ENCODE results near the gene GIPC2. TPM values are rescaled to one million over a fixed set of nuclear protein-coding genes. Genes with fewer than 3 reads are reported as not detected.

Gene GIPC2
- total RNA-seq, 1 experiment from 2014 or later, result 0.07 TPM

DNA sequence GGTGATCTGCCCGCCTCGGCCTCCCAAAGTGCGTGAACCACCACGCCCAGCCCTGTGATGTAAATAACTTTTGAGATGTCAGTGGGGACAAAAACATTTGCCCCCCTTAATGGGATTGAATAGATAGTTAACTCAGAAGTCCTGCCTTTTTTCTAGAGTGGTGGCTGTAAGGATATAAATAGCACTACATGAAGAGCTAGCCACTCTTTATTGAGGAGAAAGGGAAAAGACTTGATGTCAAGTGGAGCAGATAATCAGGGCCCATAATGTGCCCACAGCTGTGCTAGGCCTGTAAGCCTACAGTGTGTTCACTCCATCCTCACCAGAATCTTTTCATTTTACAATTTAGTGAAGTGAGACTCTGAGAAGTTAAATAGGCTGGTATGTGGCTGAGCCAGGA, 3.6 kb downstream of the GIPC2 start:
- intact Hi-C loops (cut with micrococcal nuclease), result no loop called here
- no peak for ATAC-seq
- CTCF ChIA-PET, result no interaction called here

DNA sequence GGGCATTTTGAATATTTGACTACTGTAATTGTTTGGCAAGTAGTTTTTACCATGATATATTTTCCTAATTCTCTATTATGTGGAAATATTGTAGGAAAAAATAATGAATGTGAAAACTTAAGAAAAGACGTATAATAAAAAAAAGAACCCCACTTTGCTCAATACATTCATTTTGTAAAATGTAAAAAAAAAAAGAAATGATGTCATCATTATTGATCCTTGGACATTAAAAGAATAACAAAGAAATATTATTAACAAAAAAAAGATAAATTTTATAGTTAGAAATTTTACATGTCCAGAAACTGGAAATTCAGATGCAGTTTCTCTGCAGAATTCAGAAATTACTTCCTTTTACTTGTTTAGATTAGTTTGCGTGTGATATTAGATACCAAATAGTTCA, 5.2 kb downstream of the GIPC2 start:
- H3K4me1 ChIP-seq (ENCODE audit: control insufficient read depth in 1 of 2, insufficient read depth in 2 of 2, low read length in 2 of 2), result no peaks in the 10 kb centered on the region
- no peaks in the 10 kb centered on the region for H3K9me3 ChIP-seq (ENCODE audit: control insufficient read depth in 1 of 2, insufficient read depth in 1 of 2, low read depth in 1 of 2, low read length in 2 of 2)
- H3K9me2 ChIP-seq (ENCODE audit: insufficient read depth), result no peaks in the 10 kb centered on the region
- H3K9ac ChIP-seq (ENCODE audit: low read length), result no peak overlapping the region
- no peak for ATAC-seq
- ChIA-PET RAD21 (ENCODE audit: low non-redundant PET in 1 of 2, low total read pairs in 2 of 2, uncharacterized antibody in 2 of 2, unreplicated experiment in 2 of 2) (no interaction called here), POLR2A (no interaction called here), CTCF (no interaction called here)
- BruUV-seq (replicated peaks), result no TSS peak
- no peak overlapping the region for H3K4me2 ChIP-seq (ENCODE audit: low read length)
- no peaks in the 10 kb centered on the region for H3K27me3 ChIP-seq (ENCODE audit: insufficient read depth, low read length)
- H3K4me3 ChIP-seq (replicated peaks in 1 of 2; ENCODE audit: low read depth in 1 of 2, low read length in 2 of 2), result no peak overlapping the region
- H3K27ac ChIP-seq (ENCODE audit: low read depth, low read length), result no peak overlapping the region
- no peaks in the 10 kb centered on the region for H3K79me2 ChIP-seq (ENCODE audit: insufficient read depth, low read length)
- H4K20me1 ChIP-seq (ENCODE audit: insufficient read depth), result no peaks in the 10 kb centered on the region
- H3K36me3 ChIP-seq (ENCODE audit: control insufficient read depth in 1 of 2, insufficient read depth in 2 of 2, low read length in 2 of 2), result no peaks in the 10 kb centered on the region
- intact Hi-C loops (cut with micrococcal nuclease), result no loop called here
- DNase-seq (ENCODE audit: low read depth, low spot score), result no peak
- TF ChIP-seq CEBPB (IDR thresholded peaks at IDR 0.05; ENCODE audit: low read depth) (no peak), ZNF274 (IDR thresholded peaks at IDR 0.05; ENCODE audit: low read depth, low read length) (no peak)
- H2AFZ ChIP-seq (ENCODE audit: low read depth, low read length, poor library complexity, severe bottlenecking), result no peak overlapping the region

More for the DNA sequence above, 3.6 kb downstream of the GIPC2 start:
- Histone ChIP-seq H3K9ac (ENCODE audit: low read length) (no peak overlapping the region), H3K9me3 (ENCODE audit: control insufficient read depth in 1 of 2, insufficient read depth in 1 of 2, low read depth in 1 of 2, low read length in 2 of 2) (no peaks in the 10 kb centered on the region), H3K27me3 (ENCODE audit: insufficient read depth, low read length) (no peaks in the 10 kb centered on the region), H2AFZ (ENCODE audit: low read depth, low read length, poor library complexity, severe bottlenecking) (no peak overlapping the region), H3K4me1 (ENCODE audit: control insufficient read depth in 1 of 2, insufficient read depth in 2 of 2, low read length in 2 of 2) (no peaks in the 10 kb centered on the region), H3K36me3 (ENCODE audit: control insufficient read depth in 1 of 2, insufficient read depth in 2 of 2, low read length in 2 of 2) (no peaks in the 10 kb centered on the region), H3K27ac (ENCODE audit: low read depth, low read length) (no peak overlapping the region), H3K4me3 (replicated peaks in 1 of 2; ENCODE audit: low read depth in 1 of 2, low read length in 2 of 2) (no peak overlapping the region), H3K9me2 (ENCODE audit: insufficient read depth) (no peaks in the 10 kb centered on the region), H3K4me2 (ENCODE audit: low read length) (no peak overlapping the region), H3K79me2 (ENCODE audit: insufficient read depth, low read length) (no peaks in the 10 kb centered on the region), H4K20me1 (ENCODE audit: insufficient read depth) (no peaks in the 10 kb centered on the region)
- no peak for TF ChIP-seq RAD21 (IDR thresholded peaks at IDR 0.05; ENCODE audit: low read depth)
- TF ChIP-seq, protein P1, sequence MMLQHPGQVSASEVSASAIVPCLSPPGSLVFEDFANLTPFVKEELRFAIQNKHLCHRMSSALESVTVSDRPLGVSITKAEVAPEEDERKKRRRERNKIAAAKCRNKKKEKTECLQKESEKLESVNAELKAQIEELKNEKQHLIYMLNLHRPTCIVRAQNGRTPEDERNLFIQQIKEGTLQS (IDR thresholded peaks at IDR 0.05), result no peak
- TF ChIP-seq ELF1 (IDR thresholded peaks at IDR 0.05; ENCODE audit: borderline replicate concordance, low read depth), result no peak
- TF ChIP-seq TCF7L2 (IDR thresholded peaks at IDR 0.05; ENCODE audit: borderline replicate concordance, extremely low read depth, insufficient read depth, insufficient read length), result no peak
- TF ChIP-seq CBX3 (IDR thresholded peaks at IDR 0.05; ENCODE audit: low read depth), result no peak
- no peak for TF ChIP-seq ZNF274 (IDR thresholded peaks at IDR 0.05; ENCODE audit: low read depth, low read length)
- DNase-seq (ENCODE audit: low read depth, low spot score), result no peak
- RAD21 ChIA-PET (ENCODE audit: low non-redundant PET in 1 of 2, low total read pairs in 2 of 2, uncharacterized antibody in 2 of 2, unreplicated experiment in 2 of 2), result no interaction called here
- POLR2A ChIA-PET, result interaction anchor here (1.1 kb wide), 1 partner anchor 45 kb away, joined by 4 read pairs; the partner anchor contains the start of gene DNAJB4
- BruUV-seq (replicated peaks), result no TSS peak

All from HCT116 (cell line).